Stimulated activated CD4-positive, alpha-beta T cell treated with anti-CD3 and anti-CD28 coated beads, Interleukin-12 subunit alpha, Interleukin-12 subunit beta, amount 100 ng/mL, for 4 hours (primary cell): ENCODE results near the gene CENPA.
A peak's percentile ranks its signal among the peaks of the same experiment; 100 is the strongest.
"Not testable (repeated sequence)": the region's sequence is repeated elsewhere in the genome, so short reads cannot be mapped to it uniquely, and the experiment has no call there.

Experiments used
- DNase-seq: peaks from one replicate; pipeline ENCODE4 v3.0.0-alpha.2; 2020

The CENPA gene

GRCh38 chr2:26785431-26786206 lies at the start of gene CENPA:
Gene CENPA (plus strand): TSS chr2:26786056. CDS start chr2:26786197, 141 bp downstream.
- peak; percentile 91 for DNase-seq

- DNase-seq, result no peak
Measured at GRCh38 chr2:26737221-26737620, 48.6 kb upstream of the CENPA start.

- DNase-seq, result no peak
Measured at GRCh38 chr2:26738481-26738880, 47.4 kb upstream of the CENPA start.

GRCh38 chr2:26739514-26739913 lies 46.3 kb upstream of the CENPA start:
- no peak for DNase-seq

GRCh38 chr2:26740346-26740745 lies 45.5 kb upstream of the CENPA start:
- no peak for DNase-seq

GRCh38 chr2:26740890-26741302 lies 45.0 kb upstream of the CENPA start:
- DNase-seq, result no peak

- no peak for DNase-seq
Measured at GRCh38 chr2:26742048-26742770, 43.6 kb upstream of the CENPA start.

- no peak for DNase-seq
Measured at GRCh38 chr2:26743852-26744251, 42.0 kb upstream of the CENPA start.

GRCh38 chr2:26744953-26745352 lies 40.9 kb upstream of the CENPA start:
- DNase-seq, result no peak

- DNase-seq, result peak; percentile 81
Measured at GRCh38 chr2:26745609-26746327, 40.1 kb upstream of the CENPA start.

GRCh38 chr2:26746934-26747333 lies 38.9 kb upstream of the CENPA start:
- no peak for DNase-seq

GRCh38 chr2:26749787-26750420 lies 36.0 kb upstream of the CENPA start:
- DNase-seq, result not testable (repeated sequence)

- not testable (repeated sequence) for DNase-seq
Measured at GRCh38 chr2:26750467-26750866, 35.4 kb upstream of the CENPA start.

GRCh38 chr2:26752656-26753055 lies 33.2 kb upstream of the CENPA start:
- DNase-seq, result no peak

GRCh38 chr2:26754539-26754938 lies 31.3 kb upstream of the CENPA start:
- no peak for DNase-seq

GRCh38 chr2:26754972-26755670 lies 30.7 kb upstream of the CENPA start:
- no peak for DNase-seq

GRCh38 chr2:26756337-26756736 lies 29.5 kb upstream of the CENPA start:
- DNase-seq, result no peak

GRCh38 chr2:26757873-26758789 lies 27.7 kb upstream of the CENPA start:
- no peak for DNase-seq

- no peak for DNase-seq
Measured at GRCh38 chr2:26758790-26759321, 27.0 kb upstream of the CENPA start.

- DNase-seq, result no peak
Measured at GRCh38 chr2:26759845-26760244, 26.0 kb upstream of the CENPA start.

GRCh38 chr2:26760991-26761390 lies 24.9 kb upstream of the CENPA start:
- not testable (repeated sequence) for DNase-seq
